ENCODE results near the gene SNX10. TPM values are rescaled to one million over a fixed set of nuclear protein-coding genes. Genes with fewer than 3 reads are reported as not detected.

The SNX10 gene
- total RNA-seq, 1 donor from 2014 or later, result 1.1 TPM

DNA sequence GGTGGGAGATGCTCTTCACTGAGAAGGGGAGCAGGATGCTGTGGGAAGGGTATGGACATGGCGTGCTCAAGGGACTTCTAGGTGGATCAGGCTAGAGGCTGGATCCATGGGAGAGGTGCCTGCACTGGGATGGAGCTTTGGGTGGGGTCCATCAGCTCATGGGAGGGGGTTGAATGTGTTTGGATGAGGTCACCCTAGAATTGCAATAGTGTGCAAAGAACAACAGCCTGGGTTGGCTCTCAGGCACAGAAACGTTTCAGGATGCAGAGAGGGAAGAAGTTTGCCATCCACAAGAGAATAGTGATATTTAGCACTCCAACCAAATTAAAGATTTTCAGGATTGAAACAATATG is 66.1 kb downstream of the SNX10 start:
- DNase-seq (no peak), ATAC-seq (no peak)
- intact Hi-C loops (cut with micrococcal nuclease), result no loop called here

DNA sequence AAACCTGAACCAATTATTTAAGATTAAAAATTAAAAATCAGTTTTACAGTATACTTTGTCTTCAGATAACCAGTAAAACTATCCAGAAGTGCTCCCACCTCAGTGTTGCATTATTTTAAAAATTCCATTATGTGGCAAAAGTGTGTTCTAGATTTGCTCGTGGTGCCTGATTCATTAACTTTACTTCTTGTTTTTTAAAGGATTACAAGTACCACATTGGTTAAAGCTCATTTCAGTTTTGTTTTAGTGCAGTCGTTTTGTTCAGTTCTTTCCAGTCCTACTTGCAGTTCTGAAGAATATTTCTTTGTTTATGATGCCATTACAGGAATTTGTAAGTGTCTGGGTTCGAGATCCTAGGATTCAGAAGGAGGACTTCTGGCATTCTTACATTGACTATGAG is 69.0 kb downstream of the SNX10 start:
- DNase-seq (no peak), ATAC-seq (no peak)
- intact Hi-C loops (cut with micrococcal nuclease), result no loop called here

DNA sequence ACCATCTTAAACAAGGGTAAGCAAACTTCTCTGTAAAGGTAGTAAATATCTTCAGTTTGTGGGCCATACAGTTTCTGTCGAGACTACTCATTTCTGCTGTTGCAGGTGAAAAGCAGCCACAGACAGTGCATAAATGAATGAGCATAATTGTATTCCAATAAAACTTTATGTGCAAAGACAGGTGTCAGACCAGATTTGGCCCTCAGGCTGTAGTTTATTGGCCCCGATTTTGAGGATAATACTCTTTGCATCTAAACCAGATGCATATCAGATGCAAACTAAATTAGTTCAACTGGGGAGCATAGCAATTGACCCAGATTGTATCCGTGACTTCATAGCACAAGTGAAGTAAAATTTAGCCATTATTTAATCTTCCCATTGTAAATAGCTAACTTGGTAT is 70.0 kb downstream of the SNX10 start:
- ATAC-seq (no peak), DNase-seq (no peak)
- intact Hi-C loops (cut with micrococcal nuclease), result no loop called here

DNA sequence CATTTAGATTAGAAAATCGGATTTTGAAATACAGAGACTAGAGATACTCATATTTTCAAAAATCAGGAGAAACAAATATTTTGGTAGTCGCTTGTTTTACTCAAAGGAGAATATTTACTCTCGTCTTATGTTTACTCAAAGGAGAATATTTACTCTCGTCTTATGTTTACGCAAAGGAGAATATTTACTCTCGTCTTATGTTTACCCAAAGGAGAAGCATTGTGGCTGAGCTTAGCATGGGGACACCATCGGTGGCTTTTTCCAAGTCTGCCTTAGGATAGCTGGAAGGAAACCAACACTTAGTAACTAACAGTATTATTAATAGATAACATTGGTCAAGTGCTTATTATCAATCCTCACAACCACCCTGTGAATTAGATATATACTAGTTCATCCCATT is 71.8 kb downstream of the SNX10 start:
- intact Hi-C loops (cut with micrococcal nuclease), result no loop called here
- ATAC-seq (no peak), DNase-seq (no peak)

DNA sequence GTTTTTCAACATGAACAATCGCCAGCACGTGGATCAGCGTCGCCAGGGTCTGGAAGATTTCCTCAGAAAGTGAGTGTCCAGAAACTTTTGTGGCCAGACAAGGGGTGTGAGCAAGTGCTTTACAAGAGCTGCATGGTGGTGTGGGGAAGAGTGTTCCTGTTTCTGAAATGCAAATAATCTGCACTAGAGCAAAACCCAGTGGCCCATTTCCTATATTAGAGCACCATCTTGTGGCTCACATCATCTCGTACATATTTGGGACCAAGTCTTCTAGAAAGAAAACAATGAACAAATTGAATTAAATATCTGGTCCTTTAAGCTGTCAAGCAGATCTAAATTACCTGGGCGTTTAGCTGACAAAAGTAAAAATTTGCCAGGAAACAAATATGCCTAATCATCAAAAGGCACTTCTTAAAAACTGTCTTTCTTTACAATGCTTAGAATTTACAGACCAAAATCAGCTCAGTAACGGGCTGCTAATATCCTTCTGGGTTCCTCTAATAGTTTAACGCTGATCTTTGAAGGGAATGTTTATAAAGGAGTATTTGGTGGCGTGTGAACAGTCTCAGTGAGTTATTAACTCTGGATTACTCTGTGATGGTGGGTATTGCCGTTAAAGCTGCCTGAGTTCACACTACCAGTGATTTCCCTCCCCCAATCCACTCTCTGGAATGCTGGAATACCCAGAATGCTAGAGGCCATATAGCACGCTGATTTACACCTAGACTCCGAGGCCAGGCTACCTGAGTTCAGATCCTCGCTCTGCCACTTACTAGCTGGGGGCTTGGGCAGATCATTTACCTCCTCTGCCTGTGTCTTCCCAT is 73.6 kb downstream of the SNX10 start:
- intact Hi-C loops (cut with micrococcal nuclease), result loop anchor here (2.0 to 5.0 kb wide), 2 partner anchors 273 to 472 kb away; no protein-coding TSS in a partner anchor
- DNase-seq, result no peak

DNA sequence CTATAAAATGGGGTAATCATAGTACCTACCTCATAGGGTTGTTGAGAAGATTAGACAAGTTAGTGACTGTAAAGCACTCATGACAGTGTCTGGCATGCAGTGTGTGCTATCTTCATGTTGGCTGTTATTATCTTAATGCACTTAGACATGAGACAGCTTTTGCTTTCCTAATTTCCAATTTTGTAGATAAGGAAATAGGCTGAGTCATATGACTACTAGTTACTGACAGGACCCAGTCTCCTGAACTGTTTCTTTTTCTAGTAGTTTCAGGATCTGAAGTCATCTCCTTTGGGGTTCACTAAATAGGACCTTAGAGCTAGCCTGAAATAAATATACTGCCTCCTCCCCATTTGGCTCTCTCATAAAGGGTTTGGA is 74.2 kb downstream of the SNX10 start:
- intact Hi-C loops (cut with micrococcal nuclease), result loop anchor here (2.0 to 5.0 kb wide), 2 partner anchors 274 to 473 kb away; no protein-coding TSS in a partner anchor
- ATAC-seq, result no peak
- no peak for DNase-seq

More for the DNA sequence above, 73.6 kb downstream of the SNX10 start:
- peak; percentile 74 for ATAC-seq

DNA sequence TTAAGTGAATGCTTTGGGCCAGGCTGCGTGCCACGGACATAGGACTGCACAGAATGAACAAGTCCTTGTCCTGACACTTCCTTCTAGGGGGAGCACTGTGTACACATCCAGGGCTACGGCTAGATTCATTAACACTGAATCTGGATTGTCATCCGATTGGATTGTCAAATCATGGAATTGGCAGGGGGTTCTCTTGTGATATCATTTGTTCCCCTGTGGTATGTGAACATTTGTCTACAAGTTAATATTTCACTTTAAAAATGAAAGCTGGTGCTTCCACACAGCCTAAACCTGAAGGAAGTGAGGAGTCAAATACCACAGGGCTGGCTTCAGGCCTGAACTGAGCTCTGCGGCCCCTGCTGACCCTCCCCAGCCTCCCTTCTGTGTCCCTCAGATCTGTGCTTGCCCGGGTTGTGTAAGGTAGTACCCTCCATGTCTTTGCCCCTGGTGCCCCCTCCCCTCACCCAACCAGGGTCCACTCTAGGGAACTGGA is 75.6 kb downstream of the SNX10 start:
- ATAC-seq, result no peak
- no peak for DNase-seq
- intact Hi-C loops (cut with micrococcal nuclease), result loop anchor here (5.0 kb wide), 1 partner anchor 275 kb away; no protein-coding TSS in a partner anchor

DNA sequence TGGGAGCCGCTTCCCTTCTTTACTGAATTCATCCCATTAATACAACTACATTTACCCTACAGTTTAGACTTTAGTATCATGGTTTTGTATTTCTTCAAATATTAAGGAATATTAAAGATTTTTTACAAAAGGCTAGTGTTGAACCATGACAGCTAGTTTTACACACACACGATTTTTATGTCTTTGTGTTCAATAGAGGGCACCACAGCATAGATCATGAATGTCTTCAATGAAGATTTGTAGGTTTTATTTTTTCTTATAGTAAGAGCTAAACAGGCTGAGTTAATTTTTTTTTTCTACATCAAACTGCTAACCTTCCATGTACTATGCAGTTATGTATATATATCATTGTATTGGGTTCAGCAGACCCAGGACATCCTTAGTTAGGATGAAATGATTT is 76.9 kb downstream of the SNX10 start:
- intact Hi-C loops (cut with micrococcal nuclease), result loop anchor here (2.0 to 5.0 kb wide), 2 partner anchors 276 to 298 kb away; no protein-coding TSS in a partner anchor
- ATAC-seq (no peak), DNase-seq (no peak)

DNA sequence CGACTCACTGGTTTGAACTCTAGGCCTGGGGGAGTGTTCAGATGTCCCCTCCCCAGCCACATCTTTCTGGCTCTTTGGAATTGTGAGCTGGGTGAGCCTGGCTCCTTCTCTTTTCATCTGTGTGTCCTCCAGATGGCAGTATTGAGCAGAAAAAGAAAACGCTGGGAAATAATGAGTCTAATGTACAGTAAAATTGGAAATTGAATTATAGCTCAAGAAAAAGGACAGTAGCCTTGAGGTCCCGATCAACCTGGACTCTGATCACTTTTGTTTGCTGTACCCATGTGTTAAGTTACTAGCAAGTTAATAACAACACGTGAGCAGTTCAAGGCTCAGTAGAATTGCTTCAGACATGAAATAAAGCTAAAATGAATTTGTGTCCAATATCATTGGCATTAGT is 77.9 kb downstream of the SNX10 start:
- DNase-seq, result no peak
- intact Hi-C loops (cut with micrococcal nuclease), result loop anchor here (2.0 to 5.0 kb wide), 2 partner anchors 277 to 297 kb away; no protein-coding TSS in a partner anchor
- peak; percentile 67 for ATAC-seq

DNA sequence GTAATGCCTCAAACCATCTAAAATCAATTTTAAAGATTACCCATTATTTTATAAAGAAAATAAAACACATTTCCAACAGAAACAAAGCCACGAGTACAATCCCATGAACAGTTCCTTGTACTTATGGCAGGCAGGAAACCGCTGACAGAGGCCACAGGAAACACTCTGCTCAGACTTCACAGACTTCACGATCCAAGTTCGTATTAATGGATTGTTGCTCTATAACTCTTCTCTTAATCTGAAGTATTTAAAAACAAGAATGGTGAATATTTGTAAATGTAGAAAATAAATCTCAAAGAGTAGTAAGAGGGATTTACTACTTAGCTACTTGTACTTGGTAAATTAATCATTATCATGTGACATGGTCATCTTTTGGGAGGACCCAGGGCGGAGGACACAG is 78.3 kb downstream of the SNX10 start:
- DNase-seq, result no peak
- peak; percentile 36 for ATAC-seq
- intact Hi-C loops (cut with micrococcal nuclease), result loop anchor here (10.0 kb wide), 1 partner anchor 795 kb away; the partner anchor contains the start of gene HOXA9

DNA sequence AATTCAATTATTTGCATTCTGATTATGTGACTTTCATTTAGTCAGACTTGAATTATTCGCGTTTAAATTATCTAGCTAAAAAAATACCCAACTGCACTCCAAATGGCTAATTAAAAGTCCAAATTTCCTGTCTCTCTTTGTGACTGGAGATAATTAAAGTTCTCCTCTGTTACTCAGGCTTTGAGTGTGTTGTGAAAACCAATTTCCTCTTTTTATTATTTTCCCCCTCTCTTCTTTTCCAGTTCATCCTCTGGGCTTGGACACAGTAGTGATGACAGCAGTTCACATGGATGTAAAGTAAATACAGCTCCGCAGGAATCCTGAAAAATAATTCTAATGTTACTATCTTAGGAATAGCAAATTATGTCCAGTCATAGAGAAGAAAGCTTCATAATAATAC is 80.6 kb downstream of the SNX10 start:
- no peak for DNase-seq
- no peak for ATAC-seq
- intact Hi-C loops (cut with micrococcal nuclease), result loop anchor here (10.0 kb wide), 1 partner anchor 793 kb away; the partner anchor contains the start of gene HOXA9

DNA sequence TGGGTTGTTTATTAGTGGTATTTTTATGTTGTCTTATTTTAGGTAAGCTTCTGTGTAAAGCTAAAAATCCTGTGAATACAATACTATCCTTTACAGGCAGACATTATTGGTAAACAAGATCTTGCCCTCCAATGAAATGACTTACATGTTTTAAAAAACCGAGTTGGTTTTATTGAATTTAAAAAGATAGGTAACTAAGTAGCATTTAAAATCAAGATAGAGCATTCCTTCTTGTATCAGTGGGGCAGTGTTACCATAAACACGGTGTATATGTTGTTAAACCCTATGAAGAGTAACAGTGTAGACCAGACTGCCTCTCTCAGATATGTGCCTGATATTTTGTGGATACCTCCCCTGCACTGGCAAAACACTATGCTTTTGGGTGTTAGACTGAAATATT is 81.0 kb downstream of the SNX10 start:
- ATAC-seq, result no peak
- intact Hi-C loops (cut with micrococcal nuclease), result loop anchor here (10.0 kb wide), 1 partner anchor 792 kb away; the partner anchor contains the start of gene HOXA9
- no peak for DNase-seq

DNA sequence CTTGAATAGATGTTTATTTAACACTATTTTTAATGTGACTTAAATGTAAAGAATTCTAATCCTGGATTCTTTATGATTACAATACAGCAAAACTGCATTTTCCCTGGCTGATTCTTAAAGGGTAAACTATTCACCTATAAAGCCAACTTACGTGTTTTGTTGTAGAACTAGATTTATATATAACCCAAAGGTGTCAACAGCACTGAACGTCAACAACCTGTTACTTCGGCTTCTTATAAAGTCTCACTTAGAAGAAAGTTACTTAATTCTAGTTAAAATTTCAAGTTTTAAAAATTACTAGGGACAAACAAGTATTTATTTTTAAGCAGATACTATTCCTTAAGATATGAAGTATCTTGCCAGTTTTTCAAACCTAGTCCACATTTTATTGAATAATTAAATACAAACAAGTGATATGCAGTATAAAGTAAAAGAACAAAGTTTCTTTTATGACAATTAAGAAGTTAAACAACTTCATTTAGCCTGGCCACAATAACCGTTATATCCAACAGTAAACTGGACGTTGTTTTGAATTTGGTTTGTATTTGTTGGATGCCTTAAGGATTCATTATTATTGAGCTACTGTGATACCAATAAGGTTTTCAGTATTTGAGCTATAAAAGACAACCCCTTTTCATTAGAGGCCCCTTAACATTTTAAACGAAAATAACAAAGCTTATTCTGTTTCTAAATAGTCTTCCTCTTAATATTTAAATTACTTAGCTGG is 83.1 kb downstream of the SNX10 start:
- intact Hi-C loops (cut with micrococcal nuclease), result loop anchor here (10.0 kb wide), 1 partner anchor 790 kb away; the partner anchor contains the start of gene HOXA9
- no peak for ATAC-seq
- DNase-seq, result no peak

DNA sequence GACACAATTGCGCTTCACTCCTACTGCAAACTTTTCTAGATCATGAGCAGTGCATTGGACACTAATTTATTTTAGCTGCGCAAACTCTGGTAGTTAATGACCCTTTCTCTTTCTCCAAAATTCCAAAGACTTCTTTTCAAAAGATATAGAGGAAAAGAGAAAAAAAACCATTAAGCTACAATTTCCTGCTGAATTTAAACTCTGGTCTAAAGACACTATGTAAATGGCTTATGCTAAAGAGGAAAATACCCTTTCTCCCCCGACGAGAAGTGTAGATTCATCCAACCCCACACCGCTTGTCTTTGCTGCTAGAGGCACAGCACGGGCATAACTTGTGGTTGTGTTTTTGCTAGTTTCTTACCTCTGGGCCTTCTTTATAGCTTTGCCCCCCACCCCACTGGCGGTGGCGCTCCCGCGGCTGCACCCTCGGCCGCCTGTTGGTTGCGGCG is 84.1 kb downstream of the SNX10 start:
- DNase-seq (no peak), ATAC-seq (no peak)
- intact Hi-C loops (cut with micrococcal nuclease), result loop anchor here (10.0 kb wide), 1 partner anchor 789 kb away; the partner anchor contains the start of gene HOXA9

DNA sequence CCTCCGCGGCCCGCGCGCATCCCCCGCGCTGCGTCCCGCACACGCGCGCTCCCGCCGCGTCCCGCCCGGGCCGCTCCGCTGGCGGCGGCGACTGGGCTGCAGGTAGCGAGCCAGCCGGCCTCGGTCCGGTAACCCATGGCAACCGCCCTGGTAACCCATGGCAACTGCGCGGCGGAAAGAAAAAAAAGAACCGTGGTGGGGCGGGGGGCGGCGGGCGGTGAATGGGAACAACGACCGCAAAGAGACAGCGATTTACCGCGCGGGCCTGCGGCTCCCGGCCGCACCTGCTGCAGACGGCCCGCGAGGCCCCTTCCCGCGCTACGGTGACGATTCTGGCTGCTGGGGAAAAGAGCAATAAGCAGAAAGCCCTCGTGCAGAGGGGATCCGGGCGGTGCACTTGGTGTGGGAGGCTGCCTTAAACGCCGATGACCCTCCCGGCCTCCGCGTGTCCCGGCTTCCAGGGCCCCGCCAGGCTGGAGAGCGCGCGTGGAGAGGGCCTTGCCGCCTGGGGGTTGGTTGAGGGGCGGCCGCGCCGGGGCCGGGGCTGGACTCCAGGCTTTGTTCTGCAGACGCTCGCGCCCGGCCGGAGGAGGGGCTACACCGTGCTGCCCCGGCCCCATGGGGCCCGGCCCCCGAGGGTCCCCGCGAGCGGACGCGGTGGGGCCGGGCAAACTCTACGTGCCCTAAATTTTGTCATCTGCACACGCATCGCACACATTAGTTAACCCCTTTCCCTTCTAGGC is 84.7 kb downstream of the SNX10 start:
- intact Hi-C loops (cut with micrococcal nuclease), result loop anchor here (10.0 kb wide), 1 partner anchor 788 kb away; the partner anchor contains the start of gene HOXA9
- ATAC-seq (peak; percentile 22), DNase-seq (peak; percentile 30)

DNA sequence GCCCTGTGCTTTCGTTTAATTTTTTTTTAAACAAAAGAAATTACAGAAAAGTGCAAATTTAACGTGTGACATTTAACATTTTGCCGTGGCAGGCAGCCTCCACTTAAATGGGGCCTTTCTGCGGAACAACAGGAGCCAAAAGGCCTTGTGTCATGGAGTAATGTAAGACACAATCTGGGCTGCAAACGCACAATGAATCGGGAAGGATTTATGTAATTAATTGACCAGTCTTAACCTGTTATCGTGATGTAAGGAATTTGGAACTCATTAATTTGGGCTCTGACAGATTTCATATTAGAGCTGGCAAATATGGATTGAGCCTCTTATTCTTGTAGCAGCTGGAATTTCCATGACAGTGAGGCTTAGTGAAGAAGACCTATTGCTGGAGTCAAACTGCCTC is 86.4 kb downstream of the SNX10 start:
- intact Hi-C loops (cut with micrococcal nuclease), result loop anchor here (10.0 kb wide), 1 partner anchor 787 kb away; the partner anchor contains the start of gene HOXA9
- DNase-seq, result no peak
- ATAC-seq, result no peak

DNA sequence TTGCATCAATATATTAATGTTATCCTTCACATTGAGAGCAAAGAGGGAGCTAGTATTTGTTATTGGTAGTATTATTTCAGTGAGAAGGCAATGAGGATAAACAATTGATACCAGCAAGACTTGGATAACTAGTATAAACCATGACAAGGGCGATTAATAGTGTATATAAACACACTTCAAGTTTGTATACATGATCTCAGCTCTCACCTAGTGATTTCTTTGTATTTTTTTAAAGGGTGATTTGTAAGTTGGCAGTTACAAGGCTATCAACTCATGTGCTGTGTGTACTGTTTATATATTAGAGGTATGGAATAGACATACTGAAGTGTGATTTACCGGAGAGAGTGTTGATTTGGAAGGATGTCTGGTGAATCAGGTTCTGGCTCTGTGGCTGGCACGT is 88.0 kb downstream of the SNX10 start:
- DNase-seq, result no peak
- intact Hi-C loops (cut with micrococcal nuclease), result loop anchor here (10.0 kb wide), 1 partner anchor 785 kb away; the partner anchor contains the start of gene HOXA9
- no peak for ATAC-seq

DNA sequence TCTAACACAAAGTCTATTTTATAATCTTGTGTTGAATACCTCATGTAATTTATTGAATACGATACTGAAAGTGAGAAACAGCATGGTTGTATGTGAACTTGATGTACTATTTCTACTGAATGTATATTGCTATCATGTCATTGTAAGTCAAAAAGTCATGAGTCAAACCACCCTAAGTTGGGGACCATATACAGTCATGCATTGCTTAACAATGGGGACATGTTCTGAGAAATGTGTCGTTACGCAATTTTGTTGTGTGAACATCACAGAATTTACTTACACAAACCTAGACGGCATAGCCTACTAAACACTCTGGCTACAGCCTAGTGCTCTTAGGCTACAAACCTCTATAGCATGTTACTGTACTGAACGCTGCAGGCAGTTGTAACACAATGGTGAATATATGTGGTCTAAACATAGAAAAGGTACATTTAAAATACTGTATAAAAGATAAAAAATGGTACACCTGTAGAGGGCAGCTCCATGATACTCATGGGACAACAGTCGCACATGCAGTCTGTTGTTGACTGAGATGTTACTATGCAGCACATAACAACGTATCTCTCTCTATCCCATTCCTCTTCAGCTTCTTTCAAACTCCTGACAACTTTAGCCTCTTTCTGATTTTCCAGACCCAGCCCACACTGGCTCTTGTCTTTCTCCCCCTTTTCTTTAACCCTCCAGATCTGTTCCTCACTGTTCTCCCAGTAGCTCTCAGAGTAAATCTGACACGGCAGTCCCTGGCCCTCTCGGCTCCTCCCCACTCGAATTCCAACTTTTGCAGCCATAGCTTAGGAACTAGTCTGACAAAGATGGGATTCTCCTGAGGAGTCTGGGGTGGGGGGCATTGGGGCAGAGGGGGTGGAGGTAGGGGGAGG is 90.1 kb downstream of the SNX10 start:
- no peak for DNase-seq
- ATAC-seq, result no peak
- intact Hi-C loops (cut with micrococcal nuclease), result no loop called here

Data from left ventricle myocardium superior (tissue), 1 donor.